ENCODE data around the gene BRICD5.

BRICD5 gene

DNA sequence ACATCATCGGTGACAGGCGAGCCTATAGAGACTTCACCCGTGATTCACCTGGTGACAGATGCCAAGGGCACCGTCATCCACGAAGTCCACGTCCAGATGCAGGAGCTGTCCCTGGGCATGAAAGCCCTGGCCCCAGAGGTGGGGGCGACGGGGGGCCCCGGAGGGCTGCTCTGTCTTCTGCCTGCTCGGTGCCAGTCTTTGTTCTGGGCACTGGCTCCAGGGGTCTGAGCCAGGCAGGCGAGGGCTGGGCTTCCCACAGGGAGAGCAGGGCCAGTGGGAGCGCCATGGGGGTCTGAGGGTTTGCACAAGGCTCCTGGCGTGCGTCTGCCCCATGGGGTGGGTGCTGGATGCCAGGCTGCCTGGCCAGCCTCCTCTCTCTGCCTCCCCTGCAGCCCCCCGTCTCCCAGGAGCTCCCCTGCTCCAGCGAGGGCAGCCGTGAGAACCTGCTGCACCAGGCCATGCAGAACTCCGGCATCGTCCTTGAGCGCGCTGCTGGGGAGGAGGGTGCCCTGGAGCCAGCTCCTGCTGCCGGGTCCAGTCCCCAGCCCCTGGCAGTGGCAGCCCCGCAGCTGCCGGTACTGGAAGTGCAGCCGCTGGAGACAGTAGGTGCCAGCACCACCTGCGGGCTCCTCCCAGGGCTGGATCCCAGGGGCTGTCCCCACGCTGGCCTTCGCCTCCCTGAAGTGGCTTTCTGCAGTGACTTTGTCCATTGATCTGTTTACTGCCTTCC is 22.5 kb upstream of the BRICD5 start:
- H3K36me3 Mint-ChIP-seq (ENCODE audit: low read depth) = peaks cover 65% of the 10 kb centered on the region

DNA sequence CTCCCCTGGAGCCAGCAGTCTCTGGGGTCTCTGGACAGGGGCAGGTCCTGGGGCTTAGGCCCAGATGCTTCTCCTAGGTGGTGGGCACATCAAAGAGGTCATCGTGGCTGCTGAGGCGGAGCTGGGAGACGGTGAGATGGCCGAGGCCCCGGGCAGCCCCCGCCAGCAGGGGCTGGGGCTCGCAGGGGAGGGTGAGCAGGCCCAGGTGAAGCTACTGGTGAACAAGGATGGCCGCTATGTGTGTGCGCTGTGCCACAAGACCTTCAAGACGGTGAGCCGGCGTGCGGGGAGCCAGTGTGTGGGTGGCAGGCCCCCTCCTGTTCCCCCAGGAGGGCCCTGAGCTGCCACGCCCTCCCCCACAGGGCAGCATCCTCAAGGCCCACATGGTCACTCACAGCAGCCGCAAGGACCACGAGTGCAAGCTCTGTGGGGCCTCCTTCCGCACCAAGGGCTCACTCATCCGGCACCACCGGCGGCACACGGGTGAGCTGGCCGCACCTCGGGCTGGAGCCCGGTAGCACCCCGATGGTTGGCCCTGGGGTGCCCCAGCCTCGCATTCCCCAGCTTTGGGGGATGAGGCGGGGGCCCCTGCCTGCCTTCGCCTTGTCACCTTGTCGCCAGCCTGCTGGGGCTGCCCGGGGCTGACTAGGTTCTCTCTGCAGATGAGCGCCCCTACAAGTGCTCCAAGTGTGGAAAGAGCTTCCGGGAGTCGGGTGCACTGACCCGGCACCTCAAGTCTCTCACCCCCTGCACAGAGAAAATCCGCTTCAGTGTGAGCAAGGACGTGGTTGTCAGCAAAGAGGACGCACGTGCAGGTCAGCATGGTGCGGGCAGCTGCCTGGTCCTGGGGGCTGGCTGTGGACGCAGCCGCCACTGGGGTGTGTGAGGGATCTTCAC is 21.7 kb upstream of the BRICD5 start:
- no peak for DNase-seq
- Mint-ChIP-seq H3K4me1 (ENCODE audit: low read depth) (peaks cover 3% of the 10 kb centered on the region), H3K27ac (no peak overlapping the region), H3K27me3 (peaks cover 3% of the 10 kb centered on the region), H3K4me3 (no peak overlapping the region), H3K36me3 (ENCODE audit: low read depth) (peaks cover 71% of the 10 kb centered on the region), H3K9me3 (no peaks in the 10 kb centered on the region)

More for the DNA sequence above, 22.5 kb upstream of the BRICD5 start:
- no peak for DNase-seq
- H3K27me3 Mint-ChIP-seq = peaks cover 3% of the 10 kb centered on the region
- H3K9me3 Mint-ChIP-seq = no peaks in the 10 kb centered on the region
- no peak overlapping the region for H3K4me3 Mint-ChIP-seq
- H3K4me1 Mint-ChIP-seq (ENCODE audit: low read depth) = peaks cover 3% of the 10 kb centered on the region
- no peak overlapping the region for H3K27ac Mint-ChIP-seq

DNA sequence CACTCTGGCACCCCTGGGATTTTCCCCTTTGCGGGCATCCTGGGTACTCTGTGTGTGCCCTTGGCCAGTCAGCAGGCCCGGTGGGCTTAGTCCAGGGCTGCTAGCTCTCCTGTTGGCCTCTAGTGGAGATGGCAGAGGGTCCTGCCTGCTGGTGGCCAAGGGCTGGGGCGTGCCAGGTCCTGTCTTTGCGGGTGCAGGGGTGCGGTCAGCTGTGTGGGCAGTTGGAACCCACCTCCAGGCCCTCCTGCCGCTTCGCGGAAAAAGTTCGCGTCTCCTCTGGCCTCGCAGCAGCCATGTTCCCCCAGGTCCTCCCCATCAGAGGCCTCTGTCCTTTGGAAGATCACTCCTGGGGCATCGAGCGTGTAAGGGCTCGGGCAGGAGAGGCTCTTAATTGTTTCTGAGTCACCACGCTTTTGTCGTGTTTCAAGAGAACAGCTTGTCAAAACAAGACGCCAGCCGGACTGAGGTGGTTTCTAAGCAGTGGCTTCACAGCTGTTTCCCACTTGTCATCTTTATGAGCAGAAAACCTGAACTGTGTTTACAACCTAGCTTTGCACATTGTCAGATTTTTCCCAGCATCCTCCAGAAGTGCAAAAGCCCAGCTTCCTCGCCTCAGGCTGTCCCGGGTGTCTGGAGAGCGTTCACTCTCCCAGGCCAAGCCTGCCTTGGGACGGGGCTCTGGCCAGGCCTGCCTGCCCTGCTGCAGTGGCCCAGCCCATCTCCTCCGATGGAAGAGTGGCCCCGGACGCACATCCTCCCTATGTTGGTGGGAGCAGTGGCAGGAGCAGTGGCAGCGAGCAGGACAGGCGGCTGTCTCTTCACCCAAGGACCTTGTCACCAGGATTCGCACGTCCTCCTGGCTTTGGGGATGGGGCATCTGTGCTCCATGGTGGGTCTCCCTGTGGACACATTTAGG is 20.6 kb upstream of the BRICD5 start:
- Mint-ChIP-seq H3K9me3 (no peaks in the 10 kb centered on the region), H3K4me3 (no peak overlapping the region), H3K36me3 (ENCODE audit: low read depth) (peaks cover 78% of the 10 kb centered on the region), H3K27ac (no peak overlapping the region), H3K4me1 (ENCODE audit: low read depth) (peaks cover 8% of the 10 kb centered on the region), H3K27me3 (peaks cover 3% of the 10 kb centered on the region)
- no peak for DNase-seq

GRCh38 chr16:2230376-2230775 is 19.7 kb upstream of the BRICD5 start:
- no peak for DNase-seq
- Mint-ChIP-seq H3K4me1 (ENCODE audit: low read depth) (peaks cover 12% of the 10 kb centered on the region), H3K27me3 (peaks cover 1% of the 10 kb centered on the region), H3K4me3 (no peak overlapping the region), H3K36me3 (ENCODE audit: low read depth) (peaks cover 76% of the 10 kb centered on the region), H3K9me3 (no peaks in the 10 kb centered on the region), H3K27ac (no peak overlapping the region)

DNA sequence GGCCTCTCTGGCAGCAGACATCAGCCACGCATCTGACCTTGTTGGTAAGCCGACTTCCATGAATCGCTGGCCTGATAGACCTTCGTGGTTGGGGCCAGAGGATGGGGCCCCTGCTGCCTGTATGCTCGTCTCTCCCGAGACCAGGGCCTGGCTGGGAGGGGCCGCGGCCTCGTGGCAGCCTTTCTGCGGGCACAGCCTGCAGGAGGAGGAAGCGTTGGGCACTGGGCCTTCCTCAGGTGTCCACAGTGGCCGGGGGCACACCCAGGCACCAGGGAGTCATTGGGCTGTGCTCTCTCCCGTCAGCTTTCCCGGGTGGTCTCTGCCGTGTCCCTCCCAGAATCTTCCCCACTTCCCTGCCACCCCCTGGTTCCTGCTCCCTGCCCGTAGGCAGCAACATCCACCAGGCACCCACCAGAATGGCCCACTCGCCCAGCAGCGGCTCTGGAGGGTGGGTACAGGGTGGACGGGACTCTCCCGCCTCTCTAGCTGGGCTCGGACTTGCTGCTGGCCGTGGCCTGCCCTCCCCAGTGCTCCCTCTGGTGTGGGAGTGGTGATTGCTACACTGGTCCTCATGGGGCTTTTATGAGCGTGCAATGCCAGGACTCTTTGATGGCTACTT is 19.1 kb upstream of the BRICD5 start:
- H3K36me3 Mint-ChIP-seq (ENCODE audit: low read depth) = peaks cover 69% of the 10 kb centered on the region
- H3K27ac Mint-ChIP-seq = no peak overlapping the region
- no peaks in the 10 kb centered on the region for H3K27me3 Mint-ChIP-seq
- no peak overlapping the region for H3K4me3 Mint-ChIP-seq
- H3K9me3 Mint-ChIP-seq = no peaks in the 10 kb centered on the region
- no peak for DNase-seq
- peaks cover 16% of the 10 kb centered on the region for H3K4me1 Mint-ChIP-seq (ENCODE audit: low read depth)

DNA sequence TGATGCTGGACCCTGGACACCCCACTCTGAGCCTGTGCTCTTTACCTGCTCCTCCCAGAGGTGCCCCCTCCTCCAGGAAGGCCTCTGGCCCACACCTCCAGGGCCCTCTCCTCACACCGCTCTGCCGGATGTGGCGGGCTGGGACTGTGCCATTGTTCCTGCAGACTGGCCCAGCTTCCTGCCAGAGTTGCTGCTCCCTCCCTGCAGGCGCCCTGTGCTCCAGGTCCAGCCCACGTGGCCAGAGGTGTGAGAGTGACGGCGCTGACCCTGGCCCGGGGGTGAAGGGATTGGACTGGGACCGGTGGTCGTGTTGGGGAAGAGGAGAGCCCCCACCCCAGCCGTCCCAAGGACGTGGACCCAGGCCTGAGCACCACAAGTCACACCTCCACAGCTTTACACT is 18.4 kb upstream of the BRICD5 start:
- DNase-seq = no peak
- H3K4me1 Mint-ChIP-seq (ENCODE audit: low read depth) = peaks cover 21% of the 10 kb centered on the region

GRCh38 chr16:2228161-2228824 is 17.6 kb upstream of the BRICD5 start:
- Mint-ChIP-seq H3K4me3 (no peak overlapping the region), H3K27me3 (no peaks in the 10 kb centered on the region), H3K9me3 (no peaks in the 10 kb centered on the region), H3K27ac (no peak overlapping the region), H3K4me1 (ENCODE audit: low read depth) (peaks cover 21% of the 10 kb centered on the region), H3K36me3 (ENCODE audit: low read depth) (peaks cover 61% of the 10 kb centered on the region)
- DNase-seq = no peak

More for the DNA sequence above, 18.4 kb upstream of the BRICD5 start:
- H3K4me3 Mint-ChIP-seq = no peak overlapping the region
- no peaks in the 10 kb centered on the region for H3K9me3 Mint-ChIP-seq
- H3K36me3 Mint-ChIP-seq (ENCODE audit: low read depth) = peaks cover 66% of the 10 kb centered on the region
- H3K27me3 Mint-ChIP-seq = no peaks in the 10 kb centered on the region
- no peak overlapping the region for H3K27ac Mint-ChIP-seq

GRCh38 chr16:2226918-2227317 is 16.3 kb upstream of the BRICD5 start:
- Mint-ChIP-seq H3K9me3 (no peaks in the 10 kb centered on the region), H3K27ac (no peak overlapping the region), H3K4me3 (no peak overlapping the region), H3K27me3 (no peaks in the 10 kb centered on the region), H3K36me3 (ENCODE audit: low read depth) (peaks cover 54% of the 10 kb centered on the region), H3K4me1 (ENCODE audit: low read depth) (peaks cover 23% of the 10 kb centered on the region)
- no peak for DNase-seq

GRCh38 chr16:2226245-2226793 is 15.7 kb upstream of the BRICD5 start:
- Mint-ChIP-seq H3K4me3 (no peak overlapping the region), H3K9me3 (no peaks in the 10 kb centered on the region), H3K27me3 (no peaks in the 10 kb centered on the region), H3K4me1 (ENCODE audit: low read depth) (peaks cover 23% of the 10 kb centered on the region), H3K27ac (peak overlapping the region; percentile 68), H3K36me3 (ENCODE audit: low read depth) (peaks cover 48% of the 10 kb centered on the region)
- DNase-seq = no peak

GRCh38 chr16:2223942-2224486 is 13.4 kb upstream of the BRICD5 start:
- Mint-ChIP-seq H3K4me3 (peak overlapping the region; percentile 86), H3K27me3 (no peaks in the 10 kb centered on the region), H3K27ac (peak overlapping the region; percentile 71), H3K4me1 (ENCODE audit: low read depth) (peaks cover 23% of the 10 kb centered on the region), H3K9me3 (no peaks in the 10 kb centered on the region), H3K36me3 (ENCODE audit: low read depth) (peaks cover 26% of the 10 kb centered on the region)
- DNase-seq = no peak

DNA sequence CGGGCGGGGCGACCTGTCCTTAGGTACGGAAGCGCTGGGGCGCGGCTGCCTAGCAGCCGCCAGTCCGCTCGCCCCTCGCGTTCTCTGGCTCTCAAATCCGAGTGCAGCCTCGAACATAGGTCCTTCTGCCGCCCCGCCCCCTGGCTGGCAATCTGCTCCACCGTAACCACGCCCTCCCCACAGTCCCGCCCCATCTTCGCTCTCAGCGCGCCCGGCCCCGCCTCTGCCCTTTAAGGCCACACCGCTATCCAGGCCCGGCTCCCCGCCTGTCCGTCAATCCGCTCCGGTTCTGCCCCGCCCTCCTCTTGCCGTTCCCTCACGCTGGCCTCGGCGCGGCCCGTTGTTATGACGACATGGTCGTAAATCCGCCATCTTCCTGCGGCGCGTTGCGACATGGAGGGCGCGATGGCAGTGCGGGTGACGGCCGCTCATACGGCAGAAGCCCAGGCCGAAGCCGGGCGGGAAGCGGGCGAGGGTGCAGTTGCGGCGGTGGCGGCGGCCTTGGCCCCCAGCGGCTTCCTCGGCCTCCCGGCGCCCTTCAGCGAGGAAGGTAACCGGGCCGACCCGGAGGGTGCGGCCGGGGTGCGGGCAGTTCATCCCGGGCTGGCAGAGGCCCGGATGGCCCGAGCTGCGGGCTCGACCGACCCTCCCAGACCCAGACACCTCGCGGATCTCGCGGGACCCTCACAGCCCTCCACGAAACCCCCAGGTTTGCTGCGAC is 12.7 kb upstream of the BRICD5 start, which contains the start of gene E4F1:
TSS of gene E4F1 (plus strand) at position 371 of the 721 bp plus-strand sequence. CDS start at position 394, 23 bp downstream.
- DNase-seq = peak; percentile 100
- Mint-ChIP-seq H3K36me3 (ENCODE audit: low read depth) (peaks cover 21% of the 10 kb centered on the region), H3K4me1 (ENCODE audit: low read depth) (peaks cover 23% of the 10 kb centered on the region), H3K27me3 (no peaks in the 10 kb centered on the region), H3K9me3 (no peaks in the 10 kb centered on the region), H3K27ac (peak within 1 kb of the TSS; percentile 75), H3K4me3 (peak within 1 kb of the TSS; percentile 86)

DNA sequence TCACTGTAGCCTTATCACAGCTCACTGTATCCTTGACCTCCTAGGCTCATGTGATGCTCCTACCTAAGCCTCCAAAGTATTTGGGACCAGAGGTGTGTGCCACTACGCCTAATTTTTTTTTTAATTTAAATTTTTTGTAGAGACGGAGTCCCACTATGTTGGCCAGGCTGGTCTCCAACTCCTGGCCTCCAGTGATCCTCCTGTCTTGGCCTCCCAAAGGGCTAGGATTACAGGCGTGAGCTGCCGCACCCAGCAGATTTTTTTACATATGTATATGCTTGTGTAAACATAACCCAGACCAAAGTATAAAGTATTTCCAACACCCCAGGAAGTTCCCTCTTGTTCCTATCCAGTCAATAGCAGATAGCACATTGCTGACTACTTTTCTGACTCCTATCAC is 5.7 kb upstream of the BRICD5 start:
- no peak for DNase-seq
- Mint-ChIP-seq H3K27ac (peak overlapping the region; percentile 96), H3K4me1 (ENCODE audit: low read depth) (peaks cover 26% of the 10 kb centered on the region), H3K27me3 (no peaks in the 10 kb centered on the region), H3K9me3 (no peaks in the 10 kb centered on the region), H3K4me3 (peak overlapping the region; percentile 89), H3K36me3 (ENCODE audit: low read depth) (peaks cover 29% of the 10 kb centered on the region)

DNA sequence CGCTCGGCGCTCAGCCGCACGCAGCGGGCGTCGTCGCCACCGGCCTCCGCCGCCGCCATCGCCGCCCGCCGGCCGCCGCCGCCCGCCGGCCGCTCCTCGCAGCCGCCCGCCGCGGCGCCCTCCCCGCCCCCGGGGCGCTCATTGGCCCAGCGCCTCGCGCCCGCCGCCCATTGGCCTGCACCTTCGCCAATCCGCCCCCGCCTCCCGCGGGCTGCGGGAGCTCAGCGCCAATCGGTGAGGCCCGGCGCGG is 4.0 kb upstream of the BRICD5 start, which contains the start of gene PGP:
TSS of gene PGP (minus strand) at position 122 of the 250 bp plus-strand sequence. CDS start at position 59, 63 bp downstream.
- H3K27ac Mint-ChIP-seq = peak within 1 kb of the TSS; percentile 96

More for the DNA sequence above, 4.0 kb upstream of the BRICD5 start, which contains the start of gene PGP:
- Mint-ChIP-seq H3K36me3 (ENCODE audit: low read depth) (peaks cover 36% of the 10 kb centered on the region), H3K27me3 (no peaks in the 10 kb centered on the region), H3K4me3 (peak within 1 kb of the TSS; percentile 89), H3K4me1 (ENCODE audit: low read depth) (peaks cover 26% of the 10 kb centered on the region), H3K9me3 (no peaks in the 10 kb centered on the region)
- DNase-seq = no peak

Measured in activated T-cell treated with anti-CD3 and anti-CD28 coated beads, Interleukin-2, amount 50 U/mL, for 24 hours (primary cell).